Adrenal gland (tissue), 5 donors: ENCODE data around the gene DLG2.

Experiments used
- POLR2A ChIP-seq, 2 donors: fragments of 450-650 bp; IDR thresholded peaks; one replicate each; pipeline ENCODE4 v1.6.1; 2017; ENCODE audit warnings: antibody characterized with exemption in 2 of 2, mild to moderate bottlenecking in 2 of 2, moderate library complexity in 1 of 2
- TF ChIP-seq, protein P1 (sequence below), 6 experiments: fragments of 450-650 bp in 4 of 6; fragments of 200-600 bp in 2 of 6; sonication (generic) in 1 of 6; IDR thresholded peaks; 1 replicate in 5 of 6; 2 replicates in 1 of 6; pipeline versions ENCODE4 v1.5.1 to v1.8.0; 2016 to 2021; ENCODE audit warnings: antibody characterized with exemption in 6 of 6, mild to moderate bottlenecking in 2 of 6, moderate library complexity in 1 of 6
- donor health status: DM: no; HTN: no; CAD: no.

DNA sequence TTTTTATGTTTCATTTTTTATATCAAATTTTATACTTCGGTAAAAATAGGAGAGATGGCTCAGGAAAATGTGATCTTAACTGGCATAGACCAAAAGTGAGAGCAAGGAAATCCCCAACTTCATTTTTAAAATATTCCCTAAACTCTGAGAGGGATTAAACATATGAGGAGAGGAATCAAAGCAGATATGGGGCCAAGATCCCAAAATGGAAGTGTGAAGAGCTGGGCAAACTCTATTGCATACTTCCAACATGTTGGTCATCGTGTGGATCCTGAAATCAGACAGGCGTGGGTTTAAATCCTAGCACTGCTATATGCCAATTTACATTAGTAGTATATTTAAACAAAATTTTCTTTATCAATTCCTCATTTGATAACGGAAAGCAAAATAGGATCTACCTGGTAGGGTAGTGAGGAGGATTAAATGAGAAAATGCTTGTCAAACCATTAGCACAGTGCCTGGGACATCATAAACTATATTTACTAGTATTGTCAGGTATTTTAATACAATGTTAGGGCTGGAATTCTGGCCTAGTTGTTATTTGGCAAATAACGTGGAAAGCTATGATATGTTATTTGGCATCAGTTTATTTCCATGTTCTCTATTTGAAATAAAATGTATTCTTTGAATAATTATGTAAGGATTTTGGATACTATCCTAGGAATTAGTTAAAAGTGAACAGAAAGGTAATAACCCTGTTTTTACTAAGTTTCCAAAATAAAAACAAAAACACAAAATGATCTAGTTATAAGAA, 1948.1 kb downstream of the DLG2 start:
- TF ChIP-seq, protein P1, sequence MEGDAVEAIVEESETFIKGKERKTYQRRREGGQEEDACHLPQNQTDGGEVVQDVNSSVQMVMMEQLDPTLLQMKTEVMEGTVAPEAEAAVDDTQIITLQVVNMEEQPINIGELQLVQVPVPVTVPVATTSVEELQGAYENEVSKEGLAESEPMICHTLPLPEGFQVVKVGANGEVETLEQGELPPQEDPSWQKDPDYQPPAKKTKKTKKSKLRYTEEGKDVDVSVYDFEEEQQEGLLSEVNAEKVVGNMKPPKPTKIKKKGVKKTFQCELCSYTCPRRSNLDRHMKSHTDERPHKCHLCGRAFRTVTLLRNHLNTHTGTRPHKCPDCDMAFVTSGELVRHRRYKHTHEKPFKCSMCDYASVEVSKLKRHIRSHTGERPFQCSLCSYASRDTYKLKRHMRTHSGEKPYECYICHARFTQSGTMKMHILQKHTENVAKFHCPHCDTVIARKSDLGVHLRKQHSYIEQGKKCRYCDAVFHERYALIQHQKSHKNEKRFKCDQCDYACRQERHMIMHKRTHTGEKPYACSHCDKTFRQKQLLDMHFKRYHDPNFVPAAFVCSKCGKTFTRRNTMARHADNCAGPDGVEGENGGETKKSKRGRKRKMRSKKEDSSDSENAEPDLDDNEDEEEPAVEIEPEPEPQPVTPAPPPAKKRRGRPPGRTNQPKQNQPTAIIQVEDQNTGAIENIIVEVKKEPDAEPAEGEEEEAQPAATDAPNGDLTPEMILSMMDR (IDR thresholded peaks at IDR 0.05) = no peak
- no peak for TF ChIP-seq POLR2A (IDR thresholded peaks at IDR 0.05)
